NCI-H526 treated with DMSO at 0.1 percent for 48 hours (cell line): ENCODE data around the gene REST.
A peak's percentile ranks its signal among the peaks of the same experiment; 100 is the strongest.

Experiments
- DNase-seq: peaks from one replicate; lab custom pipeline; 2025; lab: John Stamatoyannopoulos, UW

Gene REST

DNA sequence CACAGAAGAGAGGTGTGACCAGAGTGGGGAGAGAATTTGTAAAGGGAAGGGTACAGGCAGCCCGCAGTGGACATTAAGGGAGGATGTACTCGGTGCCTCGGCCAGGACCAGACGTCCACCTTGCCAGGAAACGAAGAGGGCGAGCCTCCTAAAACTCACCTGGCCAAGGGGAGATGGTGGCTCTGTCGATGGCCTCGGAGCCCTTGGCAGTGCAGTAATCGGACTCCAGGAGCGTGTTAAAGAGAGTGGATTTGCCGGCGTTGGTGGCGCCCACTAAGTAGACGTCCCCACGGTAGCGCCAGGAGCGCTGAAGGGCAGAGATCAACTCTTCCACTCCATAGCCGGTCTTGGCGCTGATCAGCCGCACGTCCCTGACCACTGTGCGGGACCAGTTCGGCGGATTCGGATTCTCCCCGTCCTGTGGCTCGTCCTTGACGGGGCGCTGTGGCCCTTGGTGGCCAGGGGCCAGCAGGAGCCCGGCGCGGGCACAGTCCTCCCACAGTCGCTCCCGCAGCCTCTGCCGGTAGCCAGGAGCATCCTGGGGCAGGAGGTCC lies 68.7 kb downstream of the REST start:
- no peak for DNase-seq

DNA sequence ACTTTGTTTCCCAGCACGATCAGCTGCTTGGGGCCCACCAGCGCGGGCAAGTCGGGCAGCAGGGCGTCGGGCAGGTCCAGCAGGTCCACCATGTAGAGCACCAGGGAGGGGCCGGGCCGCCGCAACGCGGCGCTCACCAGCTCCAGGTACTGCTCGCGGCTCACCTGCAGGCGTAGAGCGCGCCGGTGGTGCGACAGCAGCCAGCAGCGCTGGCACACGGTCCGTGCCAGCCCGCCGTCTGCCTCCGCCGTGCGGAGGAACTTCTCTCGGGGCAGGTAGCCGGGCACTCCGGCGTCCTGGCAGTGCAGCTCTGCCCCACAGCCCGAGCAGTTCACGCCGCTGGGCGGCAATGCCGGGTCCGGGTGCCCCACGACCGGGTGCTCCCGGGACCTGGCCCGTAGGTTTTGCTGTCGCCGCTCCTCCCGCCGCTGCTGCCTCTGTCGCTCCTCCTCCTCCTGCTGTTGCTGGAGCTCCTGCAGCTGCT lies 69.2 kb downstream of the REST start:
- DNase-seq: peak; percentile 26

GRCh38 chr4:56977321-56978012 lies 69.8 kb downstream of the REST start, which contains the start of gene NOA1:
Gene NOA1 (minus strand): TSS chr4:56977606. CDS start chr4:56977585, 21 bp downstream.
- DNase-seq: peak; percentile 97

GRCh38 chr4:56978750-56979303 lies 71.1 kb downstream of the REST start, which contains the start of gene POLR2B:
Gene POLR2B (plus strand): TSS chr4:56978896. CDS start chr4:56978986, 90 bp downstream.
- DNase-seq: peak; percentile 88

DNA sequence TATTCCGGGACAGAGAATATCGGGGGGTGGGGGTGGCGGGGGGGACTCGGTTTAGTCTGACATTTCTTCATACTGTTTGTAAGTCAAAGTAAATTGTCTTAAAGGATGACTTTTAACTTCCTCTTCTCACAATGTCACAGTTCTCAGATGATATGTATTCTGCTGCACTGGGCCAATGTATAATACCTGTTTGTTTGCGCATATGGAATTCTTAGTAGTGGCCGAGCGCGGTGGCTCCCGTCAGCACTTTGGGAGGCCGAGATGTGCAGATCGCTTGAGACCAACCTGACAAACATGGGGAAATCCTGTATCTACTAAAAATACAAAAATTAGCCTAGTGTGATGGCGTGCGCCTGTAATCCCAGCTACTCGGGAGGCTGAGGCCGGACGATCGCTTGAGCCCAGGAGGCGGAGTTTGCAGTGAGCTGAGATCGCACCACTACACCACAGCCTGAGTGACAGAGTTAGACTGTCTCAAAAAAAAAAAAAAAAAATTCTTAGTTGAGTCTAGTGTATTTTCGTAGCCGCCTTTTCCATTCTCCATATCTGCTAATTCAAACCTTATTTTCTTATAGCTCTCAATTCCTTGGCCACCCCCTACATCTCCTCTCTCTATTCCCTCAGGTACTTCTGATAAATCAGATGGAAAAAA lies 71.8 kb downstream of the REST start:
- DNase-seq: no peak

DNA sequence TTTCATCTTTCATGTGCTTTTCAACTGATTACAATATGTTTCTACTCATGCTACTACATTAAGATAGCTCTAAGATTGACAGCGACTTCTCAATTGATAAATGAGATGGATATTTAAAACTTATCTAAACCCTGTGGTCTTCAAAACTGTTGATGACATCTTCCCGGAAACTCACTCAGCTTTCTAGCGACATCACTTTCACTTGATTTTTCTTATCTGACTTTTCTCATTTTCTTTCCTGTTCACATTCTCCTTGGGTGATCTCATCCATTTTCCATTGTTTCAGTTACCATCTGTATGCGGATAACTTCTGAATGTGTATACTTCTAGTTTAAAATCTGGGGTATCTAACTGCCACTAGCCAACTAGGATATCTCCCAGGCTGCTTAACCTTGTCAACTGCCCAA lies 74.1 kb downstream of the REST start:
- no peak for DNase-seq

GRCh38 chr4:56986192-56986591 lies 78.5 kb downstream of the REST start:
- no peak for DNase-seq

- no peak for DNase-seq
Measured at GRCh38 chr4:56986952-56987351, 79.3 kb downstream of the REST start.

DNA sequence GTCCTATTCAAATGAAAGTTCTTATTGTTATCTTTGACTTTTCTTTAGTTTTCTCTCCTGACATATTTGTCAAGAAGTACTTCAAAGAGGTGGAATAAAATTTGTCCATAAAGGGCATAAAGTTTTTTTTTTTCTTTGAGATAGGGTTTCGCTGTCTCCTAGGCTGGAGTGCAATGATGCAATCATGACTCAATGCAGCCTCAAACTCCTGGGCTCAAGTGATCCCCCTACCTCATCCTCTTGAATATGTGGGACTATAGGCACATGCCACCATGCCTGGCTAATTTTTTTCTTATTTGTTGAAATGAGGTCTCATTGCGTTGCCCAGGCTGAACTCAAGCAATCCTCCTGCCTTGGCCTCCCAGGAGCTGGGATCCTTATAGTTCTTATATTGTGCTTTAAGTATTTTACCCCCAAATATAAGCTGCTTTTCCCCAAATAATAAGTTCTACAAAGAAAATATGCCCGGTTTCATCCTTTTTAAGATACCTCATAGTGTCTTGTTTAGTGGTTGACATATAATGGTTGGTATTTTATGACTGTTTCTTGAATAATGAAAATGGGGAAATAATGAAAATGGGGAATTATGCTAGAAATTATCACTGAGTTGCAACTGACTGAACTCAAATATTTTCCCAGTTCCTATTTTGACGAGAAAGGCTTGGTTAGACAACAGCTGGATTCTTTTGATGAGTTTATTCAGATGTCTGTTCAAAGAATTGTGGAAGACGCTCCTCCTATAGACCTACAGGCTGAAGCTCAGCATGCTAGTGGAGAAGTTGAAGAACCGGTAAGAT lies 82.6 kb downstream of the REST start:
- DNase-seq: no peak

DNA sequence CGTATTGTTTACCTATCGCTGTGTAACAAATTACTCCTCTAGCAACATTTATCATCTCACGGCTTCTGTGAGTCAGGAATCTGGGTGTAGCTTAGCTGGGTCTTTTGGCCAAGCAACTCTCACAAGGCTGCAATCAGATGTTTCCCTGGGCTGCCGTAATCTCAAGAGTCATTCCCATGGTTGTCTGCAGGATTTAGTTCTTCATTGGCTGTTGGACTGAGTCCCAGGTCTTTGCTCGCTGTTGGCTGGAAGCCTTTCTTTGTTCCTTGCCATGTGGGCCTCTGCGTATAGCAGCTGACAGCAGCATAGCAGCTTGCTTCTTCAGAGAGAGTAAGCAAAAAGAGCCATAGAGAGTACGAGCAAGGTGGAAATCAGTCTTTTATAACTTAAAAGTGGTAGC lies 87.8 kb downstream of the REST start:
- no peak for DNase-seq

DNA sequence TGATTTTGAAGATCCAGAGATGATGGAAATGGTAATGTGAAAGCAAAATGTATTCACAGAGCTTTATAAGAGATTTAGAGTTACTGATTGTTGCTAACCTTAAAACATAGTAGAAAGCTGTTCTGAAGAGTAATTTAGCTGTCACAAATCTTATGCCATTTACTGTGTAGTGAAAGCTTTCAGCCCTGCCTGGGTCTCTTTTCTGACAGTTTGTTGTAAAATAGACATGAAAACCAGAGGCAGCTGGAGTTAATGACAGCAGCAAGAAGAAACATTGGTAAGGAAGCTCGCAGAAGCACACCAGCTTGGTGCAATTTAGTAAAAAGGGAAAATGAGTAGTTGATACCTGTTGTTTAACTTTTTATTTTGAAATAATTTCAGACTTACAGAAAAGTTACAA lies 92.1 kb downstream of the REST start:
- DNase-seq: no peak

- DNase-seq: no peak
Measured at GRCh38 chr4:57013543-57014120, 105.9 kb downstream of the REST start.
